K562 (cell line): ENCODE measurements around the gene C11orf98. TPM values are rescaled to one million over a fixed set of nuclear protein-coding genes. Genes with fewer than 3 reads are reported as not detected.

Experiments
- ELF2 ChIP-seq: fragments of 250-450 bp; sonication (Bioruptor Pico); IDR thresholded peaks from 2 replicates; pipeline ENCODE4 v1.5.0; 2021; ENCODE audit warnings: mild to moderate bottlenecking
- HDAC6 ChIP-seq: IDR thresholded peaks from 2 replicates; pipeline ENCODE4 v1.6.1; 2012; ENCODE audit warnings: low read depth, mild to moderate bottlenecking, control low read depth, inconsistent platforms, low read length, moderate library complexity
- TGIF2 ChIP-seq: sonication (generic); formaldehyde crosslinking; IDR thresholded peaks from 2 replicates; pipeline ENCODE4 v1.8.1; 2022; ENCODE audit warnings: mild to moderate bottlenecking, missing genetic modification reagents, moderate library complexity
- ZKSCAN1 ChIP-seq: fragments of 150-350 bp; IDR thresholded peaks from 2 replicates; pipeline ENCODE4 v1.6.1; 2016; ENCODE audit warnings: low read depth, low read length
- ZNF165 ChIP-seq: fragments of 250-450 bp; sonication (Bioruptor Pico); IDR thresholded peaks from 2 replicates; pipeline ENCODE4 v1.4.0; 2020; ENCODE audit warnings: borderline replicate concordance
- ZNF696 ChIP-seq: fragments of 250-450 bp; sonication (Bioruptor Pico); conservative IDR thresholded peaks from 2 replicates; pipeline ENCODE4 v1.4.0; 2020; ENCODE audit warnings: mild to moderate bottlenecking, moderate library complexity
- polyA plus RNA-seq, 8 experiments: library from polyadenylated mRNA; depleted of rRNA in 4 of 8; stranded (reverse) in 5 of 8; unstranded in 3 of 8; fragments of >200 nt; fragmentation: Nextera tagmentation in 2 of 8; fragmentation: Illumina TruSeq in 1 of 8; extraction: Ambion mirVana in 2 of 8; extraction: Trizol in 1 of 8; gene quantifications; 2 replicates each; pipeline versions ENCODE4 v1.2.1 to v1.2.3, GENCODE V29; 2011 to 2014; ENCODE audit warnings: inconsistent platforms in 1 of 8, missing spikeins in 1 of 8
- total RNA-seq, 7 experiments: library from RNA; depleted of rRNA in 6 of 7; stranded (reverse); fragments of >200 nt in 6 of 7; fragmentation: Illumina TruSeq in 2 of 7; extraction: Trizol in 2 of 7; gene quantifications; 2 replicates each; pipeline versions ENCODE4 v1.2.1 to v1.2.3, GENCODE V29; 2011 to 2021; ENCODE audit warnings: low replicate concordance in 1 of 7
- TF ChIP-seq, protein P1 (sequence below): fragments of 250-450 bp; sonication (Bioruptor Pico); IDR thresholded peaks from 2 replicates; pipeline ENCODE4 v1.6.1; 2021; ENCODE audit warnings: mild to moderate bottlenecking
- TF ChIP-seq, protein P2 (sequence below): fragments of 450-650 bp; IDR thresholded peaks from 2 replicates; pipeline ENCODE4 v1.6.1; 2016; ENCODE audit warnings: mild to moderate bottlenecking, moderate library complexity
- TF ChIP-seq, protein P3 (sequence below): fragments of 450-650 bp; IDR thresholded peaks from 2 replicates; pipeline ENCODE4 v1.6.1; 2016; ENCODE audit warnings: borderline replicate concordance

C11orf98 gene
- total and polyA plus RNA-seq, 9 of the 15 experiments (the other 6 are each of a cell fraction or from before 2014, with no cell fraction given) = 103 to 352 (median 218) TPM

DNA sequence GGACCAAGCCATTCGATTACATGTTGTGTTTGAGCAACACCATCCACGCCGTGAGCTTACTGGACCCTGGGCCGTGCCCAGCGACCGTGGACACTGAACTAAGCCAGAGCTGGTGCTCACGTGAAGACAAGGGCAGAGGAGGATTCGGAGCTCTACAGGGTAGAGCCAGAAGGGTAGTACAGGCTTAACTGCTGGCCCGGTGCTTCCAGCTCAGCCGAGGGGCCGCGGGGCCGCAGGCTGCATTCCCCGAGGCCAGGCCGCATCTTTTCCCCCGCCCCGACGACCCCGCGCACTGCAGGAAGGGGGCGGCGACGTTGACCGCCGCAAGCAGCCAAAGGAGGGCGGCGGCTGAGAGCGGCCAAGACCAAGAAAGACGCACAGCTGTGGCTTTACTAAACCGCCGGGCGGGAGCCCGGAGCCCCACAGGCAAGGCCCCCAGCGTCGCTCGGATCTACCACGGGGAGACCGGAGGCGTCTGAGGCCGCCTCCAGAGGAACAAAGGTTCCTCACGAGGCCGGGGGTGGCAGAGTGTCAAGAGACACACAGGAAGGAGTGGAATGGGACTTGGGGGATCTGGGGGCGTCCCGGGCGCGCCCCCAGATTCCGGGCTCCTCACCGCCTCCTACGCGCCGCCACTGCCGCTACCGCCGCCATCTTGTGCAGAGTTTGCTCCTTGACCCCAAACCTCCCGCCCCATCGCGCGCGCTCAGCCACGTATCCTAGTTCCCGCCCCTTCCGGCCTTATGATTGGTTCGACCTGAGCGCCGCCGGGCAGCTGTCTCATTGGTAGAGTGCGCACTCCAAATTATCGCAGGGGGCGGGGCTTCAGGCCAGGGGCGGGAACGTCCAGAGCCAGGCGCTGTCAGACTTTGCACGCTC, 18.8 kb downstream of the C11orf98 start, which contains the start of gene GANAB (continued):
- TF ChIP-seq, protein P1, sequence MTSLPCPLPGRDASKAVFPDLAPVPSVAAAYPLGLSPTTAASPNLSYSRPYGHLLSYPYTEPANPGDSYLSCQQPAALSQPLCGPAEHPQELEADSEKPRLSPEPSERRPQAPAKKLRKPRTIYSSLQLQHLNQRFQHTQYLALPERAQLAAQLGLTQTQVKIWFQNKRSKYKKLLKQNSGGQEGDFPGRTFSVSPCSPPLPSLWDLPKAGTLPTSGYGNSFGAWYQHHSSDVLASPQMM (CRISPR knock-in tag) = no peak
- TF ChIP-seq TGIF2 (CRISPR knock-in tag) = no peak; the same call in 1 of the 2 replicates
- TF ChIP-seq ZKSCAN1 = peak; percentile 8; the same call in 1 of the 2 replicates
- 0 out of 2 replicates have a peak, but pooled peaks have one; percentile 48 for TF ChIP-seq ELF2 (CRISPR knock-in tag)
- TF ChIP-seq HDAC6 = no peak
- TF ChIP-seq ZNF165 (CRISPR knock-in tag) = no peak
- TF ChIP-seq, protein P2, sequence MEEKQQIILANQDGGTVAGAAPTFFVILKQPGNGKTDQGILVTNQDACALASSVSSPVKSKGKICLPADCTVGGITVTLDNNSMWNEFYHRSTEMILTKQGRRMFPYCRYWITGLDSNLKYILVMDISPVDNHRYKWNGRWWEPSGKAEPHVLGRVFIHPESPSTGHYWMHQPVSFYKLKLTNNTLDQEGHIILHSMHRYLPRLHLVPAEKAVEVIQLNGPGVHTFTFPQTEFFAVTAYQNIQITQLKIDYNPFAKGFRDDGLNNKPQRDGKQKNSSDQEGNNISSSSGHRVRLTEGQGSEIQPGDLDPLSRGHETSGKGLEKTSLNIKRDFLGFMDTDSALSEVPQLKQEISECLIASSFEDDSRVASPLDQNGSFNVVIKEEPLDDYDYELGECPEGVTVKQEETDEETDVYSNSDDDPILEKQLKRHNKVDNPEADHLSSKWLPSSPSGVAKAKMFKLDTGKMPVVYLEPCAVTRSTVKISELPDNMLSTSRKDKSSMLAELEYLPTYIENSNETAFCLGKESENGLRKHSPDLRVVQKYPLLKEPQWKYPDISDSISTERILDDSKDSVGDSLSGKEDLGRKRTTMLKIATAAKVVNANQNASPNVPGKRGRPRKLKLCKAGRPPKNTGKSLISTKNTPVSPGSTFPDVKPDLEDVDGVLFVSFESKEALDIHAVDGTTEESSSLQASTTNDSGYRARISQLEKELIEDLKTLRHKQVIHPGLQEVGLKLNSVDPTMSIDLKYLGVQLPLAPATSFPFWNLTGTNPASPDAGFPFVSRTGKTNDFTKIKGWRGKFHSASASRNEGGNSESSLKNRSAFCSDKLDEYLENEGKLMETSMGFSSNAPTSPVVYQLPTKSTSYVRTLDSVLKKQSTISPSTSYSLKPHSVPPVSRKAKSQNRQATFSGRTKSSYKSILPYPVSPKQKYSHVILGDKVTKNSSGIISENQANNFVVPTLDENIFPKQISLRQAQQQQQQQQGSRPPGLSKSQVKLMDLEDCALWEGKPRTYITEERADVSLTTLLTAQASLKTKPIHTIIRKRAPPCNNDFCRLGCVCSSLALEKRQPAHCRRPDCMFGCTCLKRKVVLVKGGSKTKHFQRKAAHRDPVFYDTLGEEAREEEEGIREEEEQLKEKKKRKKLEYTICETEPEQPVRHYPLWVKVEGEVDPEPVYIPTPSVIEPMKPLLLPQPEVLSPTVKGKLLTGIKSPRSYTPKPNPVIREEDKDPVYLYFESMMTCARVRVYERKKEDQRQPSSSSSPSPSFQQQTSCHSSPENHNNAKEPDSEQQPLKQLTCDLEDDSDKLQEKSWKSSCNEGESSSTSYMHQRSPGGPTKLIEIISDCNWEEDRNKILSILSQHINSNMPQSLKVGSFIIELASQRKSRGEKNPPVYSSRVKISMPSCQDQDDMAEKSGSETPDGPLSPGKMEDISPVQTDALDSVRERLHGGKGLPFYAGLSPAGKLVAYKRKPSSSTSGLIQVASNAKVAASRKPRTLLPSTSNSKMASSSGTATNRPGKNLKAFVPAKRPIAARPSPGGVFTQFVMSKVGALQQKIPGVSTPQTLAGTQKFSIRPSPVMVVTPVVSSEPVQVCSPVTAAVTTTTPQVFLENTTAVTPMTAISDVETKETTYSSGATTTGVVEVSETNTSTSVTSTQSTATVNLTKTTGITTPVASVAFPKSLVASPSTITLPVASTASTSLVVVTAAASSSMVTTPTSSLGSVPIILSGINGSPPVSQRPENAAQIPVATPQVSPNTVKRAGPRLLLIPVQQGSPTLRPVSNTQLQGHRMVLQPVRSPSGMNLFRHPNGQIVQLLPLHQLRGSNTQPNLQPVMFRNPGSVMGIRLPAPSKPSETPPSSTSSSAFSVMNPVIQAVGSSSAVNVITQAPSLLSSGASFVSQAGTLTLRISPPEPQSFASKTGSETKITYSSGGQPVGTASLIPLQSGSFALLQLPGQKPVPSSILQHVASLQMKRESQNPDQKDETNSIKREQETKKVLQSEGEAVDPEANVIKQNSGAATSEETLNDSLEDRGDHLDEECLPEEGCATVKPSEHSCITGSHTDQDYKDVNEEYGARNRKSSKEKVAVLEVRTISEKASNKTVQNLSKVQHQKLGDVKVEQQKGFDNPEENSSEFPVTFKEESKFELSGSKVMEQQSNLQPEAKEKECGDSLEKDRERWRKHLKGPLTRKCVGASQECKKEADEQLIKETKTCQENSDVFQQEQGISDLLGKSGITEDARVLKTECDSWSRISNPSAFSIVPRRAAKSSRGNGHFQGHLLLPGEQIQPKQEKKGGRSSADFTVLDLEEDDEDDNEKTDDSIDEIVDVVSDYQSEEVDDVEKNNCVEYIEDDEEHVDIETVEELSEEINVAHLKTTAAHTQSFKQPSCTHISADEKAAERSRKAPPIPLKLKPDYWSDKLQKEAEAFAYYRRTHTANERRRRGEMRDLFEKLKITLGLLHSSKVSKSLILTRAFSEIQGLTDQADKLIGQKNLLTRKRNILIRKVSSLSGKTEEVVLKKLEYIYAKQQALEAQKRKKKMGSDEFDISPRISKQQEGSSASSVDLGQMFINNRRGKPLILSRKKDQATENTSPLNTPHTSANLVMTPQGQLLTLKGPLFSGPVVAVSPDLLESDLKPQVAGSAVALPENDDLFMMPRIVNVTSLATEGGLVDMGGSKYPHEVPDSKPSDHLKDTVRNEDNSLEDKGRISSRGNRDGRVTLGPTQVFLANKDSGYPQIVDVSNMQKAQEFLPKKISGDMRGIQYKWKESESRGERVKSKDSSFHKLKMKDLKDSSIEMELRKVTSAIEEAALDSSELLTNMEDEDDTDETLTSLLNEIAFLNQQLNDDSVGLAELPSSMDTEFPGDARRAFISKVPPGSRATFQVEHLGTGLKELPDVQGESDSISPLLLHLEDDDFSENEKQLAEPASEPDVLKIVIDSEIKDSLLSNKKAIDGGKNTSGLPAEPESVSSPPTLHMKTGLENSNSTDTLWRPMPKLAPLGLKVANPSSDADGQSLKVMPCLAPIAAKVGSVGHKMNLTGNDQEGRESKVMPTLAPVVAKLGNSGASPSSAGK = no peak
- TF ChIP-seq, protein P3, sequence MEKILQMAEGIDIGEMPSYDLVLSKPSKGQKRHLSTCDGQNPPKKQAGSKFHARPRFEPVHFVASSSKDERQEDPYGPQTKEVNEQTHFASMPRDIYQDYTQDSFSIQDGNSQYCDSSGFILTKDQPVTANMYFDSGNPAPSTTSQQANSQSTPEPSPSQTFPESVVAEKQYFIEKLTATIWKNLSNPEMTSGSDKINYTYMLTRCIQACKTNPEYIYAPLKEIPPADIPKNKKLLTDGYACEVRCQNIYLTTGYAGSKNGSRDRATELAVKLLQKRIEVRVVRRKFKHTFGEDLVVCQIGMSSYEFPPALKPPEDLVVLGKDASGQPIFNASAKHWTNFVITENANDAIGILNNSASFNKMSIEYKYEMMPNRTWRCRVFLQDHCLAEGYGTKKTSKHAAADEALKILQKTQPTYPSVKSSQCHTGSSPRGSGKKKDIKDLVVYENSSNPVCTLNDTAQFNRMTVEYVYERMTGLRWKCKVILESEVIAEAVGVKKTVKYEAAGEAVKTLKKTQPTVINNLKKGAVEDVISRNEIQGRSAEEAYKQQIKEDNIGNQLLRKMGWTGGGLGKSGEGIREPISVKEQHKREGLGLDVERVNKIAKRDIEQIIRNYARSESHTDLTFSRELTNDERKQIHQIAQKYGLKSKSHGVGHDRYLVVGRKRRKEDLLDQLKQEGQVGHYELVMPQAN = peak; percentile 58; the same call in 1 of the 2 replicates
- 0 out of 2 replicates have a peak, but pooled peaks have one; percentile 13 for TF ChIP-seq ZNF696 (CRISPR knock-in tag)
